ENCODE data around the gene NT5DC4.

- TF ChIP-seq ZNF565 (CRISPR knock-in tag; conservative IDR thresholded peaks at IDR 0.05; ENCODE audit: low read depth) (no peak), CSDC2 (CRISPR knock-in tag; IDR thresholded peaks at IDR 0.05) (no peak), ZFP3 (CRISPR knock-in tag; IDR thresholded peaks at IDR 0.05) (no peak), PATZ1 (CRISPR knock-in tag; IDR thresholded peaks at IDR 0.05; ENCODE audit: borderline replicate concordance) (no peak), ISL1 (CRISPR knock-in tag; IDR thresholded peaks at IDR 0.05) (no peak), OSR1 (CRISPR knock-in tag; IDR thresholded peaks at IDR 0.05) (no peak), TCF4 (CRISPR knock-in tag; IDR thresholded peaks at IDR 0.05; ENCODE audit: borderline replicate concordance) (no peak), CSRNP3 (CRISPR knock-in tag; IDR thresholded peaks at IDR 0.05) (no peak), RARB (CRISPR knock-in tag; IDR thresholded peaks at IDR 0.05) (no peak), ARNTL (CRISPR knock-in tag; IDR thresholded peaks at IDR 0.05; ENCODE audit: borderline replicate concordance, low read depth) (no peak), CREB5 (CRISPR knock-in tag; IDR thresholded peaks at IDR 0.05; ENCODE audit: low read depth) (no peak), ESRRG (CRISPR knock-in tag; IDR thresholded peaks at IDR 0.05) (no peak)
Observed at GRCh38 chr2:112680666-112681101, 40.1 kb upstream of the NT5DC4 start.

Measured in SK-N-SH treated with all-trans-retinoic acid at 6 μM for 48 hours (cell line).